NCI-H226 (cell line): Measurements from ENCODE around the gene SLC22A13.
"Not testable (repeated sequence)": the region's sequence is repeated elsewhere in the genome, so short reads cannot be mapped to it uniquely, and the experiment has no call there.

Experiments
- DNase-seq: peaks from one replicate; pipeline ENCODE4 v3.0.0-alpha.2; 2015

The SLC22A13 gene

DNA sequence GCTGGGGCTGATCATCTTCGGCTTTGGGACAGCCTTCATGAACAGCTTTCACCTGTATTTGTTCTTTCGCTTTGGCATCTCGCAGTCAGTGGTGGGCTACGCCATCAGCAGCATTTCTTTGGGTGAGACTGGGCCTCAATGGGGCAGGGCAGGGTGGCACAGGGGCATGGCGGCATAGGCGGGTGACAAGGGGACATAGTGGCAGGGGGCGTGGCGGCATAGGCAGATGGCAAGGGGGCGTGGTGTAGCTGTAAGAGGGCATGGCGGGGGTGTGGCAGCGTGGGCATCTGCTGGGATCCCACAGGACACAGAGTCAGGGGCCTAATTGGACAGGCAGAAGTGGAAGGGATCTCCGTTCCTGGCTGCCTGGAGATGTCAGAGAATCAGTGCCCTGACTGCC lies 42.0 kb downstream of the SLC22A13 start:
- no peak for DNase-seq

- no peak for DNase-seq
These were observed 42.8 kb downstream of the SLC22A13 start for GRCh38 chr3:38308456-38308855.

DNA sequence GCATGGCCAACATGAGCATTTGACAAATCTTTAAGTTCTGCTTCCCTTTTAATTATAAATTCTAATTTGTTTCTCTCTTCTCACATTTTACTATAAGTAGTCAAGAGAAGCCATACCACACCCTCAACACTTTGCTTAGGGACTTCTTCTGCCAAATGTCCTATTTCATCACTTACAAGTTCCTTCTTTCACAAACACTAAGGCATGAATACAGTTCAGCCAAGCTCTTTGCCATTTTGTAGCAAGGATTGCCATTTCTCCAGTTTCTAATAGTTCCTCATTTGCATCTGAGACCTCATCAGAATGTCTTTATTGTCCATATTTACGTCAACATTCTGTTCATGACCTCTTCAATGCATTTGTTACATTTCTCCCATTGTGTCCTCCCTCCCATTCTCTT lies 45.9 kb downstream of the SLC22A13 start:
- DNase-seq, result no peak

GRCh38 chr3:38311941-38312340 lies 46.3 kb downstream of the SLC22A13 start:
- DNase-seq, result no peak

DNA sequence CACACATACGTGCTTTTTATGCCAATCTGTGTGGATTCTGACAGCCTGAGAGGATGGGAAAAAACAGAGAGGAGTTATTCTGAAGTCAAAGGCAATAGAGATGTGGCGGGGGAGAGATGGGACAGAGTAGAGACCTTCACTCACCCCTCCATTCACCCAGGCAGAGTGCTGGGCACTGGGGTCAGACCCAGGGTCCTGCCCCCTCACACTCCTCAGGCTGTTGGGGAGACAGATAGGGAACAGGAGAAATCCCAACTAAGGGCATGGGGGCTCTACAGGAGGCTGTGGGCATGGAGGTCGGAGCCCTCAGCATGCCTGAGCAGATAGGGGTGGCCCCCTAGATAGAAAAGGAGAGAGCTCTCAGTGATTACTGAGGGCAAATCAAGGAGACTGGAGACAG lies 46.7 kb downstream of the SLC22A13 start:
- no peak for DNase-seq

GRCh38 chr3:38313263-38313662 lies 47.7 kb downstream of the SLC22A13 start:
- DNase-seq, result no peak

GRCh38 chr3:38313695-38314094 lies 48.1 kb downstream of the SLC22A13 start:
- no peak for DNase-seq

- no peak for DNase-seq
These were observed 48.6 kb downstream of the SLC22A13 start for GRCh38 chr3:38314112-38314763.

- DNase-seq, result no peak
These were observed 49.3 kb downstream of the SLC22A13 start for GRCh38 chr3:38314764-38315487.

GRCh38 chr3:38315488-38316230 lies 50.0 kb downstream of the SLC22A13 start:
- DNase-seq, result no peak

DNA sequence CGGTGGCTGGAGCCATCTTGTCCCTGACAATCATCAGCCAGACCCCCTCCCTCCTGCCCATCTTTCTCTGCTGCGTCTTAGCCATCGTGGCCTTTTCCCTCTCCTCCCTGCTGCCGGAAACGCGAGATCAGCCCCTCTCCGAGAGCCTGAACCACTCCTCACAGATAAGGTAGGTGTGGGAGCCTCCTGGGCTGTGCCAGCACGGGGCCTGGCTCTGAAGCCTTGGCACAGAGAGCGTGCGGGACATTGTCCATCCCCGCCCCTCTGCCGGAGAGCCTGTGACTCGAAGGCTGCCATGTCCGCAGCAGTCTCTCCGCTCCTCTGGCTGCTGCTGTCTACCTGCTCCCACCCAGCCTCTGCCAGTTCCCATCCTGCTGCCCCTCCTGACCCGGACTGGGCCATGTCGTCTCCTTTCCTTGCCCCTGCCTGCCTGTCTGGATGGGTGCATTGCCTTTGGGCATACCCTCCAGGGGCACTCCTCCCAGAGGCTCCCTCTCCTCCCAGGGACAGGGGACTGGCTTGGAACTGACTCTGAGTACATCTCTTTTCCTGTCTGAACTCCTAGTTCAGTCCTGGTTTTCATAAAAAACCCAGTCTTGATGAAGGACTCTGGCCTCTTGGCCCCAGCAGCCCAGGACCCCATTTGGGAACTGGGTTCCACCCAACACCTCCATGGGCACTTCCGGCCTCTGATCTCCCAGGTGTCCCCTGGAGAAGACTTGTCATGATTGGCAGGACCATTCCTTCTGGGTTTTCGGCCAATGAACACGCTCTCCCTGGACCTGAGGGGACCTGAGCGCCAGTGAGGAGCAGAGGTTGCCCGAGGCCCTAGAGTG lies 51.0 kb downstream of the SLC22A13 start:
- no peak for DNase-seq

GRCh38 chr3:38317192-38317759 lies 51.7 kb downstream of the SLC22A13 start:
- no peak for DNase-seq

GRCh38 chr3:38318766-38319671 lies 53.4 kb downstream of the SLC22A13 start:
- DNase-seq, result no peak

DNA sequence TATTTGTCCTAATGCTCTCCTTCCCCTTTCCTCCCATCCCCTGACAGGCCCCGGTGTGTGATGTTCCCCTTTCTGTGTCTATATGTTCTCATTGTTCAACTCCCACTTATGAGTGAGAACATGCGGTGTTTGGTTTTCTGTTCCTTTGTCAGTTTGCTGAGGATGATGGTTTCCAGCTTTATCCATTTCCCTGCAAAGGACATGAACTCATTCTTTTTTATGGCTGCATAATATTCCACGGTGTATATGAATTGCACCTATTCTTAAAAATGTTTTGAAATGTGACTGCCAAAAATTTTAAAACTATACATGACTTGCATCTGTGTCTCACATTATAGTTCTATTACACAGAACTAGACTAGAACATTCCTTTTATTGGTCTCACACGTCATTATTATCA lies 55.0 kb downstream of the SLC22A13 start:
- DNase-seq, result not testable (repeated sequence)

GRCh38 chr3:38323060-38323459 lies 57.4 kb downstream of the SLC22A13 start:
- no peak for DNase-seq

- no peak for DNase-seq
These were observed 59.6 kb downstream of the SLC22A13 start for GRCh38 chr3:38325256-38325655.

- peak; percentile 16 for DNase-seq
These were observed 61.9 kb downstream of the SLC22A13 start for GRCh38 chr3:38327335-38328009.
